Glomerular visceral epithelial cell (primary cell): ENCODE measurements around the gene STAU1.
A peak's percentile ranks its signal among the peaks of the same experiment; 100 is the strongest.
"Not testable (repeated sequence)": the region's sequence is repeated elsewhere in the genome, so short reads cannot be mapped to it uniquely, and the experiment has no call there.

Source experiments
- DNase-seq: peaks from one replicate; pipeline ENCODE4 v3.0.0-alpha.2; 2016; ENCODE audit errors: extremely low spot score

Gene STAU1

GRCh38 chr20:49203746-49204145 is 15.6 kb upstream of the STAU1 start:
- no peak for DNase-seq

DNA sequence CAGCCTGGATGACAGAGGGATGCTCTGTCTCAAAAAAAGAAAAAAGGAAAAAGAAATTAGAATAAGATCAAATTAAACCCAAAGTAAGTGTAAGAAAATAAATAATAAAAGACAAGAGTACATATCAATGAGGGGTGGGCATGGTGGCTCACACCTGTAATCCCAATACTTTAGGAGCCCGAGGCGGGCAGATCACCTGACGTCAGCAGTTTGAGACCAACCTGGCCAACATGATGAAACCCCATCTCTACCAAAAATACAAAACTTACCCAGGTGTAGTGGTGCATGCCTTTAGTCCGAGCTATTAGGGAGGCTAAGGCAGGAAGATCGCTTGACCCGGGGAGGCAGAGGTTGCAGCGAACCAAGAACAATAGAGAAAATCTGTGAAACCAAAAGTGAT is 14.9 kb upstream of the STAU1 start:
- no peak for DNase-seq

GRCh38 chr20:49199729-49200293 is 11.7 kb upstream of the STAU1 start:
- no peak for DNase-seq

GRCh38 chr20:49192944-49193518 is 4.9 kb upstream of the STAU1 start:
- not testable (repeated sequence) for DNase-seq

- no peak for DNase-seq
These were observed 744 bp downstream of the STAU1 start for GRCh38 chr20:49187330-49187850.

GRCh38 chr20:49186535-49187329 is 1.4 kb downstream of the STAU1 start:
- DNase-seq, result peak; percentile 61

- DNase-seq, result peak; percentile 39
These were observed 2.9 kb downstream of the STAU1 start for GRCh38 chr20:49185071-49185761.

DNA sequence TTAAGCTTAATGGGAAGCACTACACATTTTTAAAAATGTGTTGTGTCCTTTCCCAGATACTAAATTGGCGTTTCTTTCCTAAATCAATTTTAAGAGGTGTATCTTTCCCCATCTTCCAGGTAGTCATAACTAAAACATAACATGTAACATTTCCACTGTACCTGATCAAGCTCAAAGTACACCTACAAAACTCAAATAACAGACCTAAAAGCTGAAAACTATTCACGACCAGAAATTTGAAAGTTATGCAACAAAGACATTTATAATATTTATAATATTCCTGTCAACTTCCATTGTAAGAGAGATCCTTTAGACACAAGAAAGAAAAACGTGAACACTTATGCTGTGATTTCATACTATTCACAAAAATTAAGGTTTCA is 3.5 kb downstream of the STAU1 start:
- DNase-seq, result no peak

GRCh38 chr20:49184084-49184501 is 4.0 kb downstream of the STAU1 start:
- not testable (repeated sequence) for DNase-seq

- no peak for DNase-seq
These were observed 4.7 kb downstream of the STAU1 start for GRCh38 chr20:49183444-49183843.

GRCh38 chr20:49181265-49181877 is 6.8 kb downstream of the STAU1 start:
- DNase-seq, result no peak

- DNase-seq, result no peak
These were observed 8.5 kb downstream of the STAU1 start for GRCh38 chr20:49179368-49180277.

GRCh38 chr20:49174183-49174582 is 14.0 kb downstream of the STAU1 start:
- DNase-seq, result no peak

- no peak for DNase-seq
These were observed 15.7 kb downstream of the STAU1 start for GRCh38 chr20:49172413-49172812.

- DNase-seq, result no peak
These were observed 16.2 kb downstream of the STAU1 start for GRCh38 chr20:49171909-49172308.

DNA sequence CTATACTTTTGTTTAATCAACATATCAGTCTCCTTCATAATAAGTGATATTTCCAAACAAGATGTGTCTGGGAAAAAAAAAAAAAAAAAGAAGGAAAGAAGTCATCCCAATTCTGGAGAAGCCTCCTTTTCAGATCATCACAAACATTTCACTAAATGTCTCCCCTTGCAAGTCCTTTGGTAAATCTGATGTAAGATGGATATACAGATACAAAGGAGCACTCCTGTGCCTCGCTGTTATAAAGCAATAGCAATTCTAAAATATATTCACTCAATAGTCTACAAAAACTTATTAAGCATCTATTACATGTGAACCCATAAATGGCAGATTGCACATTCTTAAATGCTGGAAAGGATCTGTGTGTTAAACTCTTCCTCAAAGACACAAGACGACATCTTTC is 17.4 kb downstream of the STAU1 start:
- no peak for DNase-seq

DNA sequence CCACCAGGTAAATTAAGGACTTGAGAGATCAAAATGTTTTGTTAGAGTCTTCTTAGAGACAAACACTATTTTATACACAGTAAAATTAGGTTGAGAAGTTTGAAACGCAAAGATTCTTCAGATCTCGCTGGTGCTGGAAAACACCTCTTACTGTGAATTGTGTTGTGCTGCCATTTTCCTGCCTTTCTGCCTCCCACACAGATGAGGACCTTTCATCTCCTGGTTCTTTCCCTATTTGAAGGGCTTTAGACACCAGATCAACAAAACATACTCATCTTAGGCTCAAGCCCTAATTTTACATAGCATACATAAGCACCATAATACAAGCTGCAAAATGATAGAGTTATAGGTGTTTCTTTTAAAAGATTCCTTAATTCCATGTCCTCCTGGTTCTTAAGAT is 18.6 kb downstream of the STAU1 start:
- no peak for DNase-seq

DNA sequence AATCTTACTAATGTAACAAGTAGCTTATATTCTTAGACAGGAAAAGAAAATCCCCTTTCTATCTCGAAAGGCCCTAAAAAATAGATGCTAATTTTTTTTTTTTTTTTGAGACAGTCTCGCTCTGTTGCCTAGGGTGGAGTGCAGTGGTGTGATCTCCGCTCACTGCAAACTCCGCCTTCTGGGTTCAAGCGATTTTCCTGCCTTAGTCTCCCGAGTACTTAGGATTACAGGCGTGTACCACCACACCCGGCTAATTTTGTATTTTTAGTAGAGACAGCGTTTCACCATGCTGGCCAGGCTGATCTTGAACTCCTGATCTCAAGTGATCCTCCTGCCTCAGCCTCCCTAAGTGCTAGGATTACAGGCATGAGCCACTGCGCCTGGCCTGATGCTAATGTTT is 19.3 kb downstream of the STAU1 start:
- DNase-seq, result not testable (repeated sequence)

- no peak for DNase-seq
These were observed 20.2 kb downstream of the STAU1 start for GRCh38 chr20:49167811-49168507.
